Nephron progenitor cell (in vitro differentiated cells): Measurements from ENCODE around the gene FBLN5.

Experiments
- DNase-seq: peaks from one replicate; pipeline ENCODE4 v3.0.0; 2021
- H3K27ac Mint-ChIP-seq: 2 replicates; pipeline ENCODE4 v1.8.0; 2021; ENCODE audit warnings: mild to moderate bottlenecking, moderate library complexity, mixed read lengths
- H3K27me3 Mint-ChIP-seq: 2 replicates; pipeline ENCODE4 v1.8.0; 2021; ENCODE audit warnings: mild to moderate bottlenecking, low read depth, mixed read lengths; ENCODE audit not compliant: poor library complexity
- H3K36me3 Mint-ChIP-seq: 2 replicates; pipeline ENCODE4 v1.8.0; 2021; ENCODE audit warnings: low read depth, mixed read lengths
- H3K4me1 Mint-ChIP-seq: 2 replicates; pipeline ENCODE4 v1.8.0; 2021; ENCODE audit warnings: mixed read lengths
- H3K4me3 Mint-ChIP-seq: 2 replicates; pipeline ENCODE4 v1.8.0; 2021; ENCODE audit warnings: mild to moderate bottlenecking, moderate library complexity, mixed read lengths
- H3K9me3 Mint-ChIP-seq: 2 replicates; pipeline ENCODE4 v1.8.0; 2021; ENCODE audit warnings: mild to moderate bottlenecking, moderate library complexity, mixed read lengths
- CTCF ChIP-seq: fragments of 200-600 bp; sonication (generic); IDR thresholded peaks from 2 replicates; pipeline ENCODE4 v1.5.0; 2021; ENCODE audit warnings: antibody characterized with exemption

FBLN5 gene

DNA sequence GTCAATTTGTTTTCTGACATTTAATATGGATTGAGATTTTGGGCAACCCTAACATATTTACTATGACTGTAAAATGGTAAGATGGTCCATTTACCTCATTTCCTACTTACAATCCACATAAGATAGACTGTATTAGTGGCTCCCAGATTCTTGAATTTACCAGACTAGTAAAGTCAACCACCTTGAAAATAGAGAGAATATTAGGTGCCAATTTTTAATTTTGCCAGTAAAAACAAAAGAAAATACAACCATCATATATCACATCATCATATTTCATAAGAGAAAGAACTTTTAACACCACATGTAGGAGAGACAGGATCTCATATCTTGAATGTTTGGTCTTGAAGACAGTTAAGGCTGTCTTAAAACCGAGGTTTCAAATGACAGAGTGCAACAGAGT is 7.7 kb upstream of the FBLN5 start:
- Mint-ChIP-seq H3K36me3 (no peaks in the 10 kb centered on the region), H3K9me3 (no peaks in the 10 kb centered on the region), H3K4me3 (no peak overlapping the region), H3K27me3 (peaks cover 24% of the 10 kb centered on the region), H3K27ac (no peak overlapping the region), H3K4me1 (peaks cover 17% of the 10 kb centered on the region)
- DNase-seq = no peak
- no peak for TF ChIP-seq CTCF

DNA sequence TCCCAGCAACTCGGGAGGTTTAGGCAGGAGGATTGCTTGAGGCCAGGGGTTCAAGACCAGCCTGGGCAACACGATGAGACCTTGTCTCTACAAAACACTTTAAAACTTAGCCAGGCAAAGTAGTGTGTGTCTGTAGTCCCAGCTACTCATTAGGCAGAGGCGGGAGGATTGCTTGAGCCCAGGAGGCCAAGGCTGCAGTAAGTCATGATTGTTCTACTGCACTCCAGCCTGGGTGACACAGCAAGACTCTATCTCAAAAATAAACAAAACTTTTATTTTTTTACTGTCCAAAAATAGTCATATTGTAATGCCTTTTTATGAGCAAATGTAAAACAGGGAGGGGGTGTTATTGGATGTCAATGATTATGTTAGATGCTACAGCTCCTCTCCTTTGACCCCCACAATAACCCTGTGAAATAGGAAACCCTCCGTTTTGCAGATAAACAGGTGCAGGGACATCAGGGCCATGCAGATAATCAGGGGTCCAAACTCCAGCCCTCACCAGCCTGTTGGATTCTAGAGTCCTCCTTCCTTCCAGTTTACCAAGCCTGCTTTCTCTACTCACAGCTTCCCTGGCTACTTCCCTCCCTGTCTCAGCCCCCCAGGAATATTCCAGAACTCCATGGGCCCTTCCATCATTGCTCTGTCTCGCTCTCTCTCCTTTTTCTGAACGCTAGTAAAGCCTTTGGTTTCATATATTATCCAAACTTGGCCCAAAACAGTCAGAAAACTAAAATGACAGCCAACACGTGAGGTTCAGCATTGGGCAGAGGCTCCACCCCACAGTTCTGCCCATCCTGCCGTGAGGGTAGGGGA is 5.9 kb upstream of the FBLN5 start:
- no peak for DNase-seq
- Mint-ChIP-seq H3K9me3 (no peaks in the 10 kb centered on the region), H3K27me3 (peaks cover 42% of the 10 kb centered on the region), H3K27ac (no peak overlapping the region), H3K4me1 (peaks cover 18% of the 10 kb centered on the region), H3K36me3 (no peaks in the 10 kb centered on the region), H3K4me3 (no peak overlapping the region)
- no peak for TF ChIP-seq CTCF

- DNase-seq = peak; percentile 46
- Mint-ChIP-seq H3K36me3 (no peaks in the 10 kb centered on the region), H3K27me3 (peaks cover 74% of the 10 kb centered on the region), H3K9me3 (no peaks in the 10 kb centered on the region), H3K4me1 (peaks cover 16% of the 10 kb centered on the region), H3K4me3 (peak overlapping the region; percentile 88), H3K27ac (no peak overlapping the region)
- no peak for TF ChIP-seq CTCF
These were observed 646 bp downstream of the FBLN5 start for GRCh38 chr14:91946622-91947474.

GRCh38 chr14:91945751-91946621 is 1.5 kb downstream of the FBLN5 start:
- Mint-ChIP-seq H3K4me1 (peaks cover 16% of the 10 kb centered on the region), H3K36me3 (no peaks in the 10 kb centered on the region), H3K27me3 (peaks cover 72% of the 10 kb centered on the region), H3K9me3 (peaks cover under 1% of the 10 kb centered on the region), H3K4me3 (peak overlapping the region; percentile 40), H3K27ac (no peak overlapping the region)
- TF ChIP-seq CTCF = no peak
- no peak for DNase-seq

GRCh38 chr14:91942946-91943345 is 4.5 kb downstream of the FBLN5 start:
- Mint-ChIP-seq H3K27me3 (peaks cover 44% of the 10 kb centered on the region), H3K36me3 (no peaks in the 10 kb centered on the region), H3K27ac (no peak overlapping the region), H3K4me3 (no peak overlapping the region), H3K4me1 (peaks cover 12% of the 10 kb centered on the region), H3K9me3 (peaks cover 9% of the 10 kb centered on the region)
- no peak for DNase-seq
- TF ChIP-seq CTCF = no peak
